Left ventricle myocardium superior (tissue), 1 donor: Measurements from ENCODE around the gene PLAU. TPM values are rescaled to one million over a fixed set of nuclear protein-coding genes. Genes with fewer than 3 reads are reported as not detected.
A peak's percentile ranks its signal among the peaks of the same experiment; 100 is the strongest.
"Not testable (repeated sequence)": the region's sequence is repeated elsewhere in the genome, so short reads cannot be mapped to it uniquely, and the experiment has no call there.

ENCODE experiments used
- ATAC-seq: fragments of 200-7000 bp; cut with Tn5 transposase; one replicate; pipeline ENCODE4 v1.9.1; 2020; ENCODE audit warnings: mild to moderate bottlenecking, moderate library complexity
- DNase-seq: peaks from one replicate; pipeline ENCODE4 v3.0.0-alpha.2; 2020
- intact Hi-C: fragments of 100-400 bp; cut with micrococcal nuclease; formaldehyde crosslinking; loops from one replicate; pipeline ENCODE4 v1.11.0; 2022
- total RNA-seq: library from RNA; stranded (reverse); fragmentation: NEBNext Ultra II Directional; extraction: Animal tissue kit (Norgen Biotek cat#: 25700); gene quantifications from one replicate; pipeline ENCODE4 v1.2.1, GENCODE V29; 2021
- donor health status: DM: no; HTN: yes; CAD: no; lungs with severe emphysema.

Gene PLAU
- total RNA-seq, 1 donor from 2014 or later: 6.6 TPM

DNA sequence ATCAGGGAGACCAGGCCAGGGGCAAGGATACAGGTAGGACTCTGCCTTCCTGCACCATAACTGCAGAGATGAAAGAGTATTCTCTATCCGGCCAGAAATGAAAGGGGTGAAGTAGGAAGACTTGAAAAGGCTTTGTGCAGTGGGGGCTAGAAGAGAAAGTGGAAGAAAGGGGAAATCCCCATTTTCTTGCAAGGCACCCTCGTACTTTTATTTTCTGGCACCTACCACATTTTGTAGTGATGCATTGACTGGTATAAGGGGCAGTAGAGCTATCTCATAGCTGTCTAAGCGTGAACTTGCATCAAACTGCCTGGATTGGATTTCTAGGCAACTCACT is 35.8 kb upstream of the PLAU start:
- no peak for DNase-seq
- intact Hi-C loops: no loop called here

DNA sequence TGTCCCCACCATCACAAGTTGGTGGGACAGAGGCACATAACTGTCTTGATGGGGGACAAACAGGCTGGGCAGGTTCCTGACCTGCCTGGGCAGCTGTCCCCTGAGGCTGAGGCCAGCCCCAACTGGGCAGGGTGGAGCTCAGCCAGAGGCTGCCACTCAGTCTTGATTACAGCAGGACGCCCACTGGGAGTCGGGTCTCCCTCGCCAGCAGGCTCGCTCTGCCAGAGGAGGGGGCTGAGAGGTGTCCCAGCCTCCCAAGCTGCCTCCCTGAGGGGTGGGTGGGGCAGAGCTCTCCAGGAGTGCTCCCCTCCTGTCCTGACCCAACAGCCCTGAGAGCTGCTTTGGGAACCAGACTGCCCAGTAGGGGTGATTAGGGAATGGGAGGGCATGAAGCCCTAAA is 34.8 kb upstream of the PLAU start:
- intact Hi-C loops: no loop called here
- DNase-seq: no peak

More for the DNA sequence above, 35.8 kb upstream of the PLAU start:
- ATAC-seq: no peak

DNA sequence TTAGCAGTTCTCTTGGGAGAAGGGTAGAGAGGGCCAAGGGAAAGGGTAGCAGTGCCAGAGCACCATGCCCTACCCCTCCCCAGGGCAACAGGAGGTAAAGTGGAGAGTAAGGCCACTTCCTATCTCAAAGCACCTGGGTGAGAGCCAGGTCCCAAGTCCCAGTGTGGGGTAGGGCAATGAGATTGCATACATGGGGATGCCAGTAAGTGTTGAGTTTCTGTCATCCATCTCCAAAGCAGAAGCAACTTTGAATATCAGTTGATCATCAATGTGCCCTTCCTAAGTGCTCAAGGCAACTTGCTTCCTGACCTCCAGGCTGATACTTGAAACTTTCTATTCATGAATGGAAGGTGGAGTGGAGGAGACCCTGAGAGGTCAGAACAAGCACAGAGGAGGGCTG is 34.4 kb upstream of the PLAU start:
- no peak for ATAC-seq
- DNase-seq: no peak
- intact Hi-C loops: no loop called here

More for the DNA sequence above, 34.8 kb upstream of the PLAU start:
- no peak for ATAC-seq

DNA sequence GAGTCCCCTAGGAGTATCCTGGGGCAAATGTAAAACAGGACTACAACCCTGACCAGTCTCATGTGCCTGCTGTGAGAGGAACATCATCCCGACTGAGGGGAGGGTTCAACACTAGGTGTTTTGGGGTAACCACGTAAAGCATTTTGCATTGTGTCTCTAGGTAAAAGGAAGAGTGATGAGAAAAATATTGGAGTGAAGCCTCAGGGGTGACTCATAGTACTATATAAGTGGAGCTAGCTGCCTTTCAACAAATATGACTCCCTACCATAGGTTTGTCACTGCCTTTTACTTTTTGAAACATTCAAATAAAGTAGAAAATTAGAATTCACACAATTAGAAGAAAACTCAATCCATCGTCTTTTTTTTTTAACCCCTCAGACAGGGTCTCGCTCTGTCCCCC is 34.0 kb upstream of the PLAU start:
- intact Hi-C loops: no loop called here
- no peak for ATAC-seq
- no peak for DNase-seq

DNA sequence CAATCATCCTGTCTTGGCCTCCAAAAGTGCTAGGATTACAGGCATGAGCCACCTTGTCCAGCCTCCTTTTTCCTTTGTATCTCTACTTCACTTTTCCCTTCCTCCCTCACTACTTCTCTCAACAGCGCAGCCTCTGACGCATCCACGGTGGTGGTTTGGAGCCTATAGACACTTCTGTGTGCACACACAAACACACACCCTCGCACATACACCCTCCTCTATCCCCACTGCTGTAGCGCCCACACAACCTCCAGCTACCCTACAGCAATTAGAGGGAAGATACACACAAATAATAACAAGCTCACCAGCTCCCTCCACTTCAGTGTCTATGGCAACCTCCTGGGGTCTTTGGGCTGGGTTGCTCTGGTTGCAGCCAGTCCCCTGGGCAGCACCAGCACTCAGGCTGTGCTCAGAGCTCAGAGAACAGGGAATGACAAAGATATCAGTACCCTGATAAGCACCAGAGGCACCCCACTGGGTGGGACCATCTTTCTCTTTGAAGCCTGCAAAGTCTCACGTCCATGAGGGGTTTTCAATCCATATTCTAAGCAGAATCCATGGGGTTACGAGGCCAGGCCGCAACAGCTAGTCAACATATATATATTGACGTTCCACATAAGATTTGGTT is 33.3 kb upstream of the PLAU start:
- ATAC-seq: no peak
- DNase-seq: no peak
- intact Hi-C loops: no loop called here

DNA sequence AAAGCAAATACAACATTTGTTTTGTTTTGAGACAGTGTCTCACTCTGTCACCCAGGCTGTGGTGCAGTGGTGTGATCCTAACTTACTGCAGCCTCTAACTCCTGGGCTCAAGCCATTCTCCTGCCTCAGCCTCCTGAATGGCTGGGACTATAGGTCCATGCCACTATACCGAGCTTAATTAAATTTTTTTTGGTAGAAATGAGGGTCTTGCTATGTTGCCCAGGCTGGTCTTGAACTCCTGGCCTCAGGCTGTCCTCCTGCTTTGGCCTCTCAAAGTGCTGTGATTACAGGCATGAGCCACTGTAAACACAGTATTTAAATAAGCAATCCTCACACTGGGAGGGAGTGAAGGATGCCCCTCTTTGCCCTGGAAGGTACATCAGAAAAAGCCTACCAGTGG is 32.6 kb upstream of the PLAU start:
- intact Hi-C loops: no loop called here
- ATAC-seq: no peak

DNA sequence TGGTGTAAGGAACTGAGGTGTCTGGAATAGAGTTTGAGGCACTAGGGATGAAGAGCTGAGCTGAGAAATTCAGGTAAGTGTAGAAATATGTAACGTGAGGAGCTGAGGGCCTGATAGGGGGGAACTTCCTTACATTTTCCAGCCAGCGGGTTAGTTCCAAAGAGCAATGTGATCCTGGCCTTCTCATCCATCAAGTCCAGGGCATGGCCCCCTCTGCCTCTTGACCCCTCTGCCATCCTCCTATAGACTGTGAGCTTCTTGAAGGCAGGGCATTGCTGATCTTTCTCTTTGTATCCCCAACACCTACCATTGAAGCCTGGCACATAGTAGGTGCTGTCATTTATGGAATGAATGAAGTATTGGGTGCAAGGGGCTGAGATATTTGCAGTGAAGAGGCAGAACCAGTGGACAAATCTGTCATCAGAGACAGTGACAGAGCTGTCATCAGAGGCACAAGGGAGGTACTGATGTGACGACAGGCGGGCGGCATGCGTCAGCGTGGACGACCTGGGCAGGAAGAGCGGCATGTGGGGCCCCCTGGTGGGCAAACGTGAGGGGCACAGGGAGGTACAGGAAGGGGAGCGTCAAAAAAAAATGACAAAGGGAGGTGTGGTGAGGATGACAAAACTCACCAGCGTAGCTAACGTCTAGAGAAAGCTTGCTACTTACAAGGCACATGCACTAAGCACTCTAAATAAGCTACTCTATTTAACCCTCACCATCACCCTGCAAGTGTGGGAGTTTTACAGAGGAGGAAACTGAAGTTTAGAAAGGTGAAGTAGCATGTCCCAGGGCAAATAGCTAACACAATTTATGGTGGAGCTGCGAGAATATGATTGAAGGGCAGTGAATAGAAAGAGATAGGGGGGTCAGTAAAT is 31.4 kb upstream of the PLAU start:
- ATAC-seq (peak; percentile 90), DNase-seq (peak; percentile 92)
- intact Hi-C loops: loop anchor here (5.0 to 10.0 kb wide), 2 partner anchors 32 to 205 kb away; no protein-coding TSS in a partner anchor

More for the DNA sequence above, 32.6 kb upstream of the PLAU start:
- DNase-seq: no peak

DNA sequence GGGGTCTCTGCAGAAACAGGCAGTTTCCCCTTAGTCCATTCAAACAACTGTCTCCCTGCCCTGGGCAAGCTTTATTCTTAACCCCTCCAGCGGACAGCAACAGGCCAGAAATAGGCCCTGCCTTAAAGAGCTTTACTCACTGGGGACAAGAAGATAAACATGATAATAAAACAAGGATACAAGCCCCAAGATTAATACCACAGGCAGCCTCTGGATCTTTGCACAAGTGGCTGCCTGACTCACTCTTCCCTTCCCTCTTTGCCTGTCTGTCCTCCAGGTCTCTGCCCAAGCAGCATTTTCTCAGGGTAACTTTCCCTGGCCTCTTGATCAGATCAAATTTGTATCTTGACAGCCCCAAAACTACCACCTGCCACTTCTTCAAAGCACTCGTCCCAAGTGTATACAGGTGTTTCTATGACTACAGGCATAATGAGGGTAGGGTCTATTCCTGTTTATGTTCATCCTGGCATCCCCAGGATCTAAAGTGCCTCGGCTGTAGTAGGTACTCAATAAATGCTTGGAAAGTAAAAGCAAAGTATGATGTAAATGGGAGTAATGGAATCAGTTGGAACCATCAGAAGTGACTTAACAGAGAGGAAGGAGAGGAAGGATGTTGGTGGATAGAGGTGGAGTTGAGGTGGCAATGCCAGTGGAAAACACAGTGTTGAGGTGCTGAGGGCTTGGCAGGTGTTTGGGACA is 29.6 kb upstream of the PLAU start:
- ATAC-seq: no peak
- intact Hi-C loops: loop anchor here (5.0 to 10.0 kb wide), 2 partner anchors 34 to 203 kb away; no protein-coding TSS in a partner anchor
- no peak for DNase-seq

DNA sequence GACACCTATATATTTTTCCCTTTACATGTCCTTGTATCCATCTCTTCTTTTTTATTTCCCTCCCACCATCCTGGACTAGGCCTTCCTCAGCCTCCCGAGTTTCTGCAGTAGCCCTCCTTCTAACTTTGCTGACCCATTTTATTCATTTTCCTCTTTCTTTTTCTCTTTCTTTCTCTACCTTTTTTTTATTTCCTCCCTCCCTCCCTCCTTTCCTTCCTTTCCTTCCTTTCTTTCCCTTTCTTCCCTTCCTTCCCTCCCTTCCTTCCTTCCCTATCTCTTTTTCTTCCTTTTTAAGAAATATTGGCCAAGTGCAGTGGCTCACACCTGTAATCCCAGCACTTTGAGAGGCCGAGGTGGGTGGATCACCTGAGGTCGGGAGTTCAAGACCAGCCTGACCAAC is 26.9 kb upstream of the PLAU start:
- intact Hi-C loops: loop anchor here (5.0 to 10.0 kb wide), 2 partner anchors 37 to 201 kb away; no protein-coding TSS in a partner anchor
- ATAC-seq (no peak), DNase-seq (no peak)

DNA sequence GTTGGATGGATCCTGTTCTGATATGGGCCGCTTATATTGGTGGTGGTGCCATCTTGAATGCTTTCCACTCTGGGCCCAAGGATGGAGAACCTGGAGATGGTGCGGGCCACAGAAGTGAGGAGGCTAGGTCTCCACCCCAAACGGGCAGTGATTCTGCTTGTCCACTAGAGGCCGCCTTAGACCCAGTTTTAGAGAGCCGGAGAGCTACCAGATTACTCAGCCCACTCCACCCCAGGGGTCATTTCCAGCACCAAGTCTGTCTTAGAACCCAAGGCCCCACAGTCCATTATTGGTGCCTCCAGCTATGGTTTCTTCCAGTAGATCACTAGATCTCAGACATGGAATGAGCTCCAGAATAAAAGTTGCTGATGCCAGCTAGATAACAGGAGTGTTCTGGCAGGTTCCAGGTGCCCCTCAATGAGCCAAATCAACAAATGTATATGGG is 24.8 kb upstream of the PLAU start:
- peak; percentile 84 for ATAC-seq
- peak; percentile 64 for DNase-seq
- intact Hi-C loops: loop anchor here (5.0 to 10.0 kb wide), 2 partner anchors 56 to 199 kb away; no protein-coding TSS in a partner anchor

DNA sequence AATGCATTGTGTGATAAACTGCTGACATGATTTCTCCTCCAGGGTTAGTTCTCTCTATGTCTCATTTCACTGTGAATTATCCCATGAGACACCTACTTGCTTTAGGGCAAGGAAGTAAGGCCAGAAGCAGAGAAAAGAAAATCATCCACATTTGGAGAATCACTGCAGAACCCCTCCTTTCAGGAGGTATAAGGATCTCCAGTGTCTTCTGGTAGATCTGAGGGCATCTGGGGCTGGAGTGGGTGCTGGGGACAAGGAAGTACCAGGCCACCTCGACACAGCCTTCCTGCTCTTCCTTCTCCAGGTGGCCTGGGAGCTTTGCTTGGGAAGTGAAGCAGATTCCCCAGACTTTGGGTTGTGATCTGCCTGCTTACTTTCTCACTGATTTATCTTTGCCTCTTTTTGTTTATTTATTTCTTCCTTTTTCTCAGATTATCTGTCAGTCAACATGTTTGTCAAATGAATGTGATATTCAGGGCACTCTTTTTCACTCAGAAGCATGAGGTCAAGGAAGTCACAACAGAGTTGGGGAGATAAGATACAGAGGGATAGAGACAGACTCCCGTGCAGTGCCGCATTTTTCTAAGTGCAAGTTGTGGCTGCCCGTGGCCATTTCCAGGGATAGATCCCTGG is 24.2 kb upstream of the PLAU start:
- ATAC-seq: peak; percentile 5

DNA sequence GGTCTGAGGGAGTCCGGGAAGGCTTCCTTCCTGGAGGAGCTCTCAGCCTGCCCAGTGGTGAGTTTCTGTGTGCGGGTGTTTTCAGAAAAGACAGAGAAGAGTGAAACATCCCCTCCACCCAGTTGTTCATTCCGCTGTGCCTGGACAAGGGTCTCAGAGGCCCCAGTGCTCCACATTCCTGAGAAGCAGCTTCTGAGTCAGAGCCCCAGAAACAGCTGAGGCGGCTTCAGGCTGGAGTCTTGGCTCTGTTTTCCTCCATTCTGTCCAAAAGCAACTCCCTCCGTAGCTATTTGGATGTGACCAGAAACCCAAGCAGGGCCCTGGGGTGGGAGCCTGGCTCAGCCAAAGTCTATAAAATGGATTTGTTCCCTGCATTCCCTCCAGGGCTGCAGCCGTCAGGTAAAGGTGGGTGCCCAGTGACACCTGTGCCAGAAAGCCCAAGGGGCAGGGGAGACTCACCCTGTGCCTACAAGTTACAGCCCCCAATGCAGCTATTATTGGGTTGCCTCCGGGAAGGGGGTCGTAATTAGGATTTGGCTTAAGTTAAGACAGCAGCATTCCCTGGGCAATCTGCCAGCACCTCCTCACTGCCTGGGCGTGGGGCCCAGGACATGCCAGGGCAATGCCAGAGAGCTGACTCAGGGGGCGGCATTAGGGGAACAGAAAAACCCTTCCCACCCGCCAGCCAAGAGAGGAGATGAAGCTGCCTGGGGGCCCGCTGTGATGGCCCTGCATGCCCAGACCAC is 23.5 kb upstream of the PLAU start:
- peak; percentile 87 for DNase-seq
- intact Hi-C loops: loop anchor here (5.0 to 10.0 kb wide), 2 partner anchors 55 to 197 kb away; no protein-coding TSS in a partner anchor
- ATAC-seq: peak; percentile 74

More for the DNA sequence above, 24.2 kb upstream of the PLAU start:
- no peak for DNase-seq
- intact Hi-C loops: loop anchor here (5.0 to 10.0 kb wide), 2 partner anchors 56 to 198 kb away; no protein-coding TSS in a partner anchor

DNA sequence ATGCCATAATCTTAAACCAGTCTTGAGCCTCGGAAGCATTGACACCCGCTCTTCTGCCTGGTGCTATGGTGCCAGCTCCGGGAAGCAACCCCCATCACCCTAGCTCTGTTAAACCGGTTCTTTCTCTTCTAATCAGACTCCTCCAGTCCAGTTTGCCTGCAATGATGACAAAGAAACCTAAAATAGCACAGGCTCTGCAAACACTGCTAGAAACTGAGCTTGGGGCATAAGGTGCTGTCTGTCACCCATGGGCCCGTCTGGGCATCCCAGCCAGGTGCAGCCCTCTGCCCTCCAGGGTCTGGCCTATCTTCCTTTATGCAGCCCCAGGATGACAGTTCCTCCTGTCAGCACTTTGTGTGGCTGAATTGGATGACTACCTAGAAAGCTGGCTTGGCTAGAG is 22.4 kb upstream of the PLAU start:
- peak; percentile 53 for ATAC-seq
- intact Hi-C loops: loop anchor here (5.0 to 10.0 kb wide), 2 partner anchors 54 to 196 kb away; no protein-coding TSS in a partner anchor
- no peak for DNase-seq

DNA sequence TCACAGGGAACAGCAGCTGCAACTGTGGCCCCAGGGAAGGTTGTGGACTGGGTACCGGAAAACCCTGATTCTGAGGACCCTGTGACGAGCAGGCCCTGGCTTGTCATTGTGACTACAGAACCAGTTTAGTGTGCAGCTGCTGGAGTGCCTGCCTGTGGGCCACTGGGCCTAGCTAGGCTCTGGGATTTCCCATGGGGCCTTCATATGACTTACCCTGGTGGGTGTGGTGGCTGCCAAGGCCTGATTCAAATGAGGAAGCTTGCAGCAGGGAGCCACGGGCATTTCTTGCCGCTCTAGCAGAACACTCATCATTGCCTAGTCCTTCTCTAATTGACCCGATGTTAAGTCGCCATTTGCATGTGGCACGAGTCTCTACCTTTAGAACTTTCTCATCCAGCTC is 21.9 kb upstream of the PLAU start:
- intact Hi-C loops: loop anchor here (5.0 to 10.0 kb wide), 2 partner anchors 53 to 196 kb away; no protein-coding TSS in a partner anchor
- DNase-seq (peak; percentile 66), ATAC-seq (peak; percentile 20)

DNA sequence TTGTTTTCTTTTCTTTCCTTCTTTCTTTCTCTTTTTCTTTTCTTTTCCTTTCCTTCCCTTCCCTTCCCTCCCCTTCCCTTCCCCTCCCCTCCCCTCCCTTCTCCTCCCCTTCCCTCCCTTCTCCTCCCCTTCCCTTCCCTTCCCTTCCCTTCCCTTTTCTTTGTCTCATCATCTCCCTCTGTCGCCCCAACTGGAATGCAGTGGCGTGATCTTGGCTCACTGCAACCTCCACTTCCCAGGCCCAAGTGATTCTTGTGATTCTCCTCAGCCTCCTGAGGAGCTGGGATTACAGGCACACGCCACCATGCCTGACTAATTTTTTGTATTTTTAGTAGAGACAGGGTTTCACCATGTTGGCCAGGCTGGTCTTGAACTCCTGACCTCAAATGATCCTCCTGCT is 21.5 kb upstream of the PLAU start:
- ATAC-seq: not testable (repeated sequence)
- intact Hi-C loops: loop anchor here (5.0 to 10.0 kb wide), 2 partner anchors 53 to 195 kb away; no protein-coding TSS in a partner anchor

DNA sequence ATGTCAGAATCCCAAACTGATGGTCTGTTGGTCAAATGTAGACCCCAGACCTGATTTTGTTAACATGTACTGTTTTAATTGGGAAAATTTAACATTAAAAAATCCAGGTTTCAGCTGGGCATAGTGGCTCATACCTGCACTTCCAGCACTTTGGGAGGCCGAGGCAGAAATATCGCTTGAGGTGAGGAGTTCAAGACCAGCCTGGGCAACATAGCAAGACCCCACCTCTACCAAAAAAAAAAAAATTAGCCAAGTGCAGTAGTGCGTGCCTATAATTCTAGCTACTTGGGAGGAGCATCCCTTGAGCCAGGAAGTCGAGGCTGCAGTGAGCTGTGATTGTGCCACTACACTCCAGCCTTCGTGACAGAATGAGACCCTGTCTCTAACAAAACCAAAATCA is 20.7 kb upstream of the PLAU start:
- intact Hi-C loops: no loop called here
- DNase-seq (no peak), ATAC-seq (no peak)

More for the DNA sequence above, 21.5 kb upstream of the PLAU start:
- not testable (repeated sequence) for DNase-seq

DNA sequence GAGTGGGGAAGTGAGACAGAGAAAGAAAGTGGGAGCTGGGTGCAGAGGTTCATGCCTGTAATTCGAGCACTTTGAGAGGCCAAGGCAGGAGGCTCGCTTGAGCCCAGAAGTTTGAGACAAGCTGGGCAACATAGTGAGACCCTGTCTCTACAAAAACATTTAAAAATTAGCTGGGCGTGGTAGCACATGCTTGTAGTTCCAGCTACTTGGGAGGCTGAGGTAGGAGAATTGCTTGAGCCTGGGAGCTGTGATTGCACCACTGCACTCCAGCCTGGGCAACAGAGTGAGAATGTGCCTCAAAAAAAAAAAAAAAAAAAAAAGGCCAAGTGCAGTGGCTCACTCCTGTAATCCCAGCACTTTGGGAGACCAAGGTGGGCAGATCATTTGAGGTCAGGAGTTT is 20.1 kb upstream of the PLAU start:
- intact Hi-C loops, DNase-seq, ATAC-seq: not testable (repeated sequence)

DNA sequence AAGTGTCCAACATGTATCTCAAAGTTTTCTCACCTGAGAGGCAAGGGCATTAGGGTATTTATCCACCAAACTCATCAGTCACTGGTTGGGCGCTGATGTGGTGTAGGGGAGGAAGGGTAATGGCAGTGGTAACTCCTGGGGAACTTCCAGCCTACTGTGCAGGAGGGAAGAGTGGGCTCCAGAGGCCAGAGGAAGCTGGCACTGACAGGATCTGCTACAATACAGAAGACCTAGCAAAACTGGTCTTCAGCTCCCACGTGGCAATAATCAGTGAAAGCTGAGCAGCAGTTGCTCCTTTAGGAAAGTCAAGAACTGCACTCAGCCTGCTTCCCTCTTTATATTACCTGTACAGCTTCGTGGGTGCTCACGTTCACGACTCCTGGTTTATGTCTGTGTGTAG is 19.4 kb upstream of the PLAU start:
- DNase-seq (no peak), ATAC-seq (no peak)
- intact Hi-C loops: no loop called here
